Thyroid gland (tissue), 4 donors: ENCODE results near the gene AMPD3.

ENCODE experiments used
- POLR2A ChIP-seq, 2 donors: fragments of 450-650 bp; IDR thresholded peaks; one replicate each; pipeline ENCODE4 v1.6.1; 2017; ENCODE audit warnings: antibody characterized with exemption in 2 of 2, mild to moderate bottlenecking in 2 of 2, moderate library complexity in 1 of 2
- TF ChIP-seq, protein P1 (sequence below), 6 experiments: fragments of 200-600 bp in 3 of 6; fragments of 450-650 bp in 3 of 6; sonication (generic) in 3 of 6; IDR thresholded peaks; one replicate each; pipeline ENCODE4 v1.5.1; 2016 to 2019; ENCODE audit warnings: antibody characterized with exemption in 6 of 6, mild to moderate bottlenecking in 2 of 6, inconsistent platforms in 1 of 6, moderate library complexity in 1 of 6

DNA sequence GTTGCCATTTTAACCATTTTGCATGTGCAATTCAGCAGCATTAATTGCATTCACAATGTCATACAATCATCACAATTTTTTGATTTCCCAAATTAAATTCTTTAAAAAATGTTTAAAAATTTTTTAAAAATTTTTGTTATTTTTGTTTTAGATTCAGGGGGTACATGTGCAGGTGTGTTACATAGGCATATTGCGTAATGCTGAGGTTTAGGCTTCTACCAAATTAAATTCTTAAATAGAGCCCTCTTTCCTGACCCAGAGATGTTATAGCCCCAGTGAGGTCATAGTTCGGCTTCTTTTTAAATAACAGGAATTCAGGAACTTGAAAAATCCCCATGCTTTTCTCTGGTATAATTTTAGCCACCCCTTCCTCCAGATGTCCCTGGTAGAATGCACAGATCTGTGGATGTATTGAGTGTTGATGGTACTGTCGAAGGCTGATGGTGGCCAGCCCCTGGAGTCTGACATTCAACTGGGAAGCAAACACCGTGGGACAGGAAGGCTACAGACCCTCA, 11.3 kb upstream of the AMPD3 start:
- TF ChIP-seq, protein P1, sequence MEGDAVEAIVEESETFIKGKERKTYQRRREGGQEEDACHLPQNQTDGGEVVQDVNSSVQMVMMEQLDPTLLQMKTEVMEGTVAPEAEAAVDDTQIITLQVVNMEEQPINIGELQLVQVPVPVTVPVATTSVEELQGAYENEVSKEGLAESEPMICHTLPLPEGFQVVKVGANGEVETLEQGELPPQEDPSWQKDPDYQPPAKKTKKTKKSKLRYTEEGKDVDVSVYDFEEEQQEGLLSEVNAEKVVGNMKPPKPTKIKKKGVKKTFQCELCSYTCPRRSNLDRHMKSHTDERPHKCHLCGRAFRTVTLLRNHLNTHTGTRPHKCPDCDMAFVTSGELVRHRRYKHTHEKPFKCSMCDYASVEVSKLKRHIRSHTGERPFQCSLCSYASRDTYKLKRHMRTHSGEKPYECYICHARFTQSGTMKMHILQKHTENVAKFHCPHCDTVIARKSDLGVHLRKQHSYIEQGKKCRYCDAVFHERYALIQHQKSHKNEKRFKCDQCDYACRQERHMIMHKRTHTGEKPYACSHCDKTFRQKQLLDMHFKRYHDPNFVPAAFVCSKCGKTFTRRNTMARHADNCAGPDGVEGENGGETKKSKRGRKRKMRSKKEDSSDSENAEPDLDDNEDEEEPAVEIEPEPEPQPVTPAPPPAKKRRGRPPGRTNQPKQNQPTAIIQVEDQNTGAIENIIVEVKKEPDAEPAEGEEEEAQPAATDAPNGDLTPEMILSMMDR (IDR thresholded peaks at IDR 0.05) = no peak
- TF ChIP-seq POLR2A (IDR thresholded peaks at IDR 0.05) = no peak
